Mammary epithelial cell (primary cell): ENCODE results near the gene PHPT1.

Experiments
- CTCF ChIP-seq, 2 donors: IDR thresholded peaks in 1 of 2; conservative IDR thresholded peaks in 1 of 2; 2 replicates each; pipeline ENCODE4 v1.5.1; 2011 to 2012; ENCODE audit warnings: inconsistent platforms in 2 of 2, low read length in 2 of 2, mild to moderate bottlenecking in 2 of 2, control low read depth in 1 of 2, low read depth in 1 of 2; ENCODE audit not compliant: insufficient read depth in 1 of 2; ENCODE audit errors: extremely low read depth in 1 of 2
- EZH2 ChIP-seq: IDR thresholded peaks from 2 replicates; pipeline ENCODE4 v1.6.1; 2012; ENCODE audit warnings: low read length, inconsistent platforms, borderline replicate concordance

GRCh38 chr9:136829981-136830885 lies 19.0 kb upstream of the PHPT1 start:
- TF ChIP-seq CTCF (conservative IDR thresholded peaks at IDR 0.05 in 1 of 2, IDR thresholded peaks at IDR 0.05 in 1 of 2; ENCODE audit: extremely low read depth in 1 of 2, insufficient read depth in 1 of 2, low read depth in 1 of 2, low read length in 2 of 2) (no peak), EZH2 (no peak)
